GM12878 (cell line): ENCODE data around the gene DNAJC6. TPM values are rescaled to one million over a fixed set of nuclear protein-coding genes. Genes with fewer than 3 reads are reported as not detected.

Experiments used
- ATAC-seq: fragments of 200-7000 bp; cut with Tn5 transposase; 3 replicates; pipeline ENCODE4 v1.9.1; 2020; ENCODE audit warnings: mild to moderate bottlenecking, moderate library complexity
- BruUV-seq: library from RNA; stranded (reverse); fragments of 400-500 nt; replicated peaks from 2 replicates; lab custom pipeline; 2021; lab: Mats Ljungman, UMichigan
- CTCF ChIA-PET: fragments of 300-600 bp; sonication (Branson Sonifier 250); formaldehyde crosslinking; extraction: SDS; loops from one replicate; lab custom pipeline; 2021; ENCODE audit warnings: inconsistent platforms; lab: Yijun Ruan, JAX
- POLR2A ChIA-PET: fragments of 350-600 bp; formaldehyde crosslinking; extraction: SDS; loops from one replicate; lab custom pipeline; 2021; ENCODE audit warnings: inconsistent platforms; lab: Charles Lee
- RAD21 ChIA-PET: fragments of 300-600 bp; sonication (Branson Sonifier 250); formaldehyde crosslinking; loops from one replicate; lab custom pipeline; 2023; ENCODE audit warnings: antibody characterized with exemption; ENCODE audit not compliant: unreplicated experiment; lab: Charles Lee
- SMC1A ChIA-PET: fragments of 300-600 bp; sonication (Branson Sonifier 250); formaldehyde crosslinking; loops from one replicate; lab custom pipeline; 2023; ENCODE audit not compliant: unreplicated experiment, uncharacterized antibody; lab: Charles Lee
- DNase-seq: peaks from one replicate; pipeline ENCODE4 v3.0.0-alpha.2; 2011; ENCODE audit warnings: low read depth, low spot score
- FAIRE-seq: peaks from 3 replicates; lab custom pipeline; 2011; peaks lifted over from hg19 to GRCh38; lab: Jason Lieb, UNC
- H2AFZ ChIP-seq: 2 replicates; pipeline ENCODE4 v1.6.0; 2011; ENCODE audit warnings: low read depth, low read length, control low read depth; ENCODE audit not compliant: control insufficient read depth
- H3K27ac ChIP-seq: 2 replicates; pipeline ENCODE4 v1.5.1; 2011; ENCODE audit warnings: control low read depth; ENCODE audit not compliant: control insufficient read depth, insufficient read depth
- H3K27me3 ChIP-seq, 2 experiments: replicated peaks in 1 of 2; 2 replicates each; pipeline versions ENCODE4 v1.6.0 to v1.6.1; 2011; ENCODE audit warnings: low read length in 1 of 2; ENCODE audit not compliant: control insufficient read depth in 2 of 2, insufficient read depth in 2 of 2
- H3K36me3 ChIP-seq, 2 experiments: 2 replicates each; pipeline ENCODE4 v1.5.1; 2011; ENCODE audit warnings: low read length in 1 of 2; ENCODE audit not compliant: control insufficient read depth in 2 of 2, insufficient read depth in 2 of 2
- H3K4me1 ChIP-seq: 2 replicates; pipeline ENCODE4 v1.6.1; 2011; ENCODE audit warnings: mild to moderate bottlenecking, low read length, moderate library complexity, mixed read lengths; ENCODE audit not compliant: control insufficient read depth, insufficient read depth
- H3K4me2 ChIP-seq: 2 replicates; pipeline ENCODE4 v1.6.0; 2011; ENCODE audit warnings: control low read depth; ENCODE audit not compliant: control insufficient read depth, insufficient read depth
- H3K4me3 ChIP-seq: fragments of 200-600 bp; sonication (generic); 2 replicates; pipeline ENCODE4 v1.5.1; 2016
- H3K79me2 ChIP-seq: 2 replicates; pipeline ENCODE4 v1.6.0; 2011; ENCODE audit warnings: low read length; ENCODE audit not compliant: control insufficient read depth, insufficient read depth
- H3K9ac ChIP-seq: 2 replicates; pipeline ENCODE4 v1.8.0; 2011; ENCODE audit warnings: low read length, control low read depth, mixed read lengths; ENCODE audit not compliant: control insufficient read depth, insufficient read depth
- H3K9me3 ChIP-seq: replicated peaks from 3 replicates; pipeline ENCODE4 v1.5.1; 2011; ENCODE audit warnings: mild to moderate bottlenecking, low read length; ENCODE audit not compliant: control insufficient read depth, insufficient read depth
- H4K20me1 ChIP-seq: 2 replicates; pipeline ENCODE4 v1.6.0; 2011; ENCODE audit not compliant: control insufficient read depth, insufficient read depth
- CBX3 ChIP-seq: fragments of 200-600 bp; sonication (generic); IDR thresholded peaks from 2 replicates; pipeline ENCODE4 v1.6.1; 2016; ENCODE audit warnings: low read depth, borderline replicate concordance
- CEBPZ ChIP-seq: fragments of 150-350 bp; IDR thresholded peaks from 2 replicates; pipeline ENCODE4 v1.6.1; 2016; ENCODE audit warnings: low read depth, low read length
- CREM ChIP-seq: IDR thresholded peaks from 2 replicates; pipeline ENCODE4 v1.6.1; 2014; ENCODE audit warnings: antibody characterized with exemption, low read depth
- DPF2 ChIP-seq: fragments of 450-650 bp; IDR thresholded peaks from 2 replicates; pipeline ENCODE4 v1.6.1; 2017; ENCODE audit warnings: mild to moderate bottlenecking
- HSF1 ChIP-seq: fragments of 150-350 bp; IDR thresholded peaks from 2 replicates; pipeline ENCODE4 v1.6.1; 2014; ENCODE audit warnings: mild to moderate bottlenecking, low read depth, low read length
- JUNB ChIP-seq: IDR thresholded peaks from 2 replicates; pipeline ENCODE4 v1.6.1; 2016; ENCODE audit warnings: antibody characterized with exemption, mild to moderate bottlenecking
- MLLT1 ChIP-seq: fragments of 450-650 bp; IDR thresholded peaks from 2 replicates; pipeline ENCODE4 v1.6.1; 2016; ENCODE audit warnings: mild to moderate bottlenecking
- PAX8 ChIP-seq: fragments of 450-650 bp; IDR thresholded peaks from 2 replicates; pipeline ENCODE4 v1.6.1; 2017; ENCODE audit warnings: mild to moderate bottlenecking, moderate library complexity
- RELA ChIP-seq: fragments of 450-650 bp; IDR thresholded peaks from 2 replicates; pipeline ENCODE4 v1.8.0; 2014; ENCODE audit warnings: borderline replicate concordance; ENCODE audit not compliant: partially characterized antibody
- SMAD5 ChIP-seq: IDR thresholded peaks from 2 replicates; pipeline ENCODE4 v1.6.1; 2016; ENCODE audit warnings: antibody characterized with exemption, low read depth
- SP1 ChIP-seq: IDR thresholded peaks from one replicate; pipeline ENCODE4 v1.6.1; 2011; ENCODE audit warnings: low read depth, low read length
- ZNF384 ChIP-seq: IDR thresholded peaks from 2 replicates; pipeline ENCODE4 v1.6.1; 2012; ENCODE audit warnings: low read depth, mild to moderate bottlenecking, low read length, improper control_type of control experiment, borderline replicate concordance
- WGBS: methylation state at CpG from one replicate; pipeline ENCODE4 v1.1.6; 2016; ENCODE audit warnings: low lambda C conversion rate; ENCODE audit not compliant: insufficient replicate concordance, insufficient coverage; ENCODE audit errors: missing lambda C conversion rate; 5-methylcytosine and 5-hydroxymethylcytosine counted together
- in situ Hi-C: fragments of 300-500 bp; cut with MboI; formaldehyde crosslinking; loops from 9 replicates; pipeline ENCODE4 v1.14.3; 2018; ENCODE audit warnings: mixed read lengths
- intact Hi-C: fragments of 100-400 bp; cut with micrococcal nuclease; formaldehyde crosslinking; loops from one replicate; pipeline ENCODE4 v1.14.2; 2022; ENCODE audit not compliant: unreplicated experiment
- polyA plus RNA-seq, 11 experiments: library from polyadenylated mRNA; depleted of rRNA in 4 of 11; unstranded in 6 of 11; stranded (reverse) in 5 of 11; fragments of >200 nt; fragmentation: Nextera tagmentation in 4 of 11; fragmentation: Illumina TruSeq in 1 of 11; extraction: Ambion mirVana in 4 of 11; extraction: Trizol in 1 of 11; gene quantifications; 1 replicate in 1 of 11; 2 replicates in 10 of 11; pipeline versions ENCODE4 v1.2.1 to v1.2.3, GENCODE V29; 2011 to 2016; ENCODE audit warnings: inconsistent platforms in 2 of 11, missing spikeins in 2 of 11, low read depth in 1 of 11
- total RNA-seq, 4 experiments: library from RNA; depleted of rRNA in 3 of 4; stranded (reverse); fragments of >200 nt in 3 of 4; fragmentation: Illumina TruSeq in 1 of 4; extraction: Trizol in 1 of 4; gene quantifications; 2 replicates each; pipeline versions ENCODE4 v1.2.1 to v1.2.3, GENCODE V29; 2013 to 2021

The DNAJC6 gene
- total and polyA plus RNA-seq, 10 of the 15 experiments (the other 5 are each of a cell fraction or from before 2014, with no cell fraction given): 0.08 to 4.3 (median 2.7) TPM

- no peak for TF ChIP-seq SMAD5
Measured at GRCh38 chr1:65423884-65424572, 114.7 kb downstream of the DNAJC6 start (continued).

- peaks cover 4 to 9% of the 10 kb centered on the region in 2 experiments; a peak in 2 of 4 replicates for H3K36me3 ChIP-seq
- no peak overlapping the region for H3K4me2 ChIP-seq
- no peaks in the 10 kb centered on the region for H3K27me3 ChIP-seq
- H2AFZ ChIP-seq: no peak overlapping the region
- H3K9ac ChIP-seq: no peak overlapping the region
- no peaks in the 10 kb centered on the region; the same call in 2 of the 3 replicates for H3K9me3 ChIP-seq
- ChIA-PET SMC1A (interaction anchor here (0.7 kb wide), 1 partner anchor 17 kb away, joined by 3 read pairs; no protein-coding TSS in a partner anchor), CTCF (no interaction called here), RAD21 (no interaction called here), POLR2A (no interaction called here)
- H3K79me2 ChIP-seq: peaks cover 33% of the 10 kb centered on the region
- no peak for FAIRE-seq
- WGBS: 44% methylated on average over 1 of the region's 1 CpG
- DNase-seq: no peak
- in situ Hi-C loops: loop anchor here (10.0 kb wide), 1 partner anchor 820 kb away; no protein-coding TSS in a partner anchor
- no peak for ATAC-seq
- intact Hi-C loops: no loop called here
- no peak overlapping the region for H3K4me3 ChIP-seq
- BruUV-seq: no TSS peak
- no peaks in the 10 kb centered on the region for H4K20me1 ChIP-seq
- H3K4me1 ChIP-seq: no peaks in the 10 kb centered on the region; the same call in 1 of the 2 replicates
- no peak overlapping the region for H3K27ac ChIP-seq
- TF ChIP-seq CEBPZ: no peak
- TF ChIP-seq PAX8: no peak
- no peak for TF ChIP-seq DPF2
- TF ChIP-seq SP1: no peak
- TF ChIP-seq CREM: no peak
- no peak for TF ChIP-seq CBX3
- no peak for TF ChIP-seq MLLT1
- TF ChIP-seq ZNF384: no peak
- TF ChIP-seq HSF1: no peak
- no peak for TF ChIP-seq JUNB
- TF ChIP-seq RELA: no peak
Measured at GRCh38 chr1:65424573-65424889, 115.2 kb downstream of the DNAJC6 start.
